ENCODE data around the gene C17orf58.

GRCh38 chr17:67974598-67975066, 21.6 kb downstream of the C17orf58 start:
- TF ChIP-seq CTCF (IDR thresholded peaks at IDR 0.05) (no peak), POLR2AphosphoS5 (IDR thresholded peaks at IDR 0.05) (no peak)
